SU-DHL-6 (cell line): ENCODE results near the gene UHRF2.

Experiments used
- CTCF ChIP-seq: fragments of 200-600 bp; sonication (generic); IDR thresholded peaks from one replicate; pipeline ENCODE4 v1.5.1; 2017; ENCODE audit warnings: antibody characterized with exemption, mild to moderate bottlenecking, low read length, moderate library complexity; ENCODE audit not compliant: insufficient read depth, poor library complexity, severe bottlenecking
- EZH2phosphoT487 ChIP-seq: fragments of 200-600 bp; sonication (generic), shearing (Covaris generic); conservative IDR thresholded peaks from 2 replicates; pipeline ENCODE4 v1.6.1; 2018; ENCODE audit warnings: mild to moderate bottlenecking, antibody characterized with exemption, low read length, moderate library complexity, mixed read lengths

- TF ChIP-seq CTCF: no peak
- TF ChIP-seq EZH2phosphoT487: no peak
Observed at GRCh38 chr9:6495466-6495865, 82.5 kb downstream of the UHRF2 start.
